RWPE2 (cell line): ENCODE results near the gene PLEKHJ1.

Experiments used
- ATAC-seq: fragments of 200-7000 bp; cut with Tn5 transposase; 3 replicates; pipeline ENCODE4 v1.9.1; 2021; ENCODE audit warnings: low read depth
- DNase-seq: peaks from one replicate; pipeline ENCODE4 v3.0.0-alpha.2; 2020; ENCODE audit warnings: low spot score
- H3K27ac ChIP-seq: fragments of 450-650 bp; 2 replicates; pipeline ENCODE4 v1.5.1; 2017; ENCODE audit warnings: mild to moderate bottlenecking; ENCODE audit not compliant: poor library complexity, severe bottlenecking
- H3K27me3 ChIP-seq: fragments of 250-450 bp; sonication (Bioruptor Pico); 2 replicates; pipeline ENCODE4 v1.5.1; 2021; ENCODE audit warnings: mild to moderate bottlenecking, moderate library complexity; ENCODE audit not compliant: insufficient read depth, poor library complexity, severe bottlenecking
- H3K36me3 ChIP-seq: fragments of 250-450 bp; sonication (Bioruptor Pico); 2 replicates; pipeline ENCODE4 v1.5.1; 2020; ENCODE audit warnings: low read depth, mild to moderate bottlenecking, moderate library complexity
- H3K4me1 ChIP-seq: fragments of 250-450 bp; sonication (Bioruptor Pico); 2 replicates; pipeline ENCODE4 v1.5.1; 2021; ENCODE audit warnings: mild to moderate bottlenecking, moderate library complexity; ENCODE audit not compliant: insufficient read depth, poor library complexity, severe bottlenecking
- H3K4me3 ChIP-seq: fragments of 250-450 bp; sonication (Bioruptor Pico); 2 replicates; pipeline ENCODE4 v1.5.1; 2021; ENCODE audit warnings: mild to moderate bottlenecking, moderate library complexity; ENCODE audit not compliant: severe bottlenecking
- H3K9me3 ChIP-seq: fragments of 250-450 bp; sonication (Bioruptor Pico); 2 replicates; pipeline ENCODE4 v1.5.1; 2021; ENCODE audit warnings: mild to moderate bottlenecking, moderate library complexity; ENCODE audit not compliant: severe bottlenecking
- CTCF ChIP-seq: fragments of 450-650 bp; IDR thresholded peaks from one replicate; pipeline ENCODE4 v1.5.1; 2017; ENCODE audit warnings: mild to moderate bottlenecking, moderate library complexity; ENCODE audit not compliant: poor library complexity, severe bottlenecking

Gene PLEKHJ1

GRCh38 chr19:2245273-2245672, 9.1 kb upstream of the PLEKHJ1 start:
- Histone ChIP-seq H3K27ac (no peak overlapping the region), H3K36me3 (peaks cover 69% of the 10 kb centered on the region), H3K9me3 (no peaks in the 10 kb centered on the region), H3K4me3 (no peak overlapping the region), H3K27me3 (peaks cover 4% of the 10 kb centered on the region), H3K4me1 (no peaks in the 10 kb centered on the region)
- ATAC-seq: no peak
- no peak for TF ChIP-seq CTCF
- DNase-seq: no peak

GRCh38 chr19:2244486-2244885, 8.4 kb upstream of the PLEKHJ1 start:
- no peaks in the 10 kb centered on the region for H3K4me1 ChIP-seq
- H3K27me3 ChIP-seq: no peaks in the 10 kb centered on the region
- H3K4me3 ChIP-seq: no peak overlapping the region
- ATAC-seq (no peak), DNase-seq (no peak)
- H3K9me3 ChIP-seq: no peaks in the 10 kb centered on the region
- no peak for TF ChIP-seq CTCF
- H3K27ac ChIP-seq: no peak overlapping the region
- H3K36me3 ChIP-seq: peaks cover 69% of the 10 kb centered on the region

- ATAC-seq: no peak
- Histone ChIP-seq H3K36me3 (peaks cover 69% of the 10 kb centered on the region), H3K27me3 (no peaks in the 10 kb centered on the region), H3K4me3 (no peak overlapping the region), H3K27ac (no peak overlapping the region), H3K4me1 (no peaks in the 10 kb centered on the region), H3K9me3 (no peaks in the 10 kb centered on the region)
- no peak for TF ChIP-seq CTCF
- no peak for DNase-seq
Measured at GRCh38 chr19:2244125-2244411, 7.9 kb upstream of the PLEKHJ1 start.

- no peak for DNase-seq
- Histone ChIP-seq H3K9me3 (no peaks in the 10 kb centered on the region), H3K4me3 (no peak overlapping the region), H3K27me3 (no peaks in the 10 kb centered on the region), H3K36me3 (peaks cover 73% of the 10 kb centered on the region), H3K4me1 (peaks cover 4% of the 10 kb centered on the region), H3K27ac (no peak overlapping the region)
- no peak for ATAC-seq
- no peak for TF ChIP-seq CTCF
Measured at GRCh38 chr19:2243274-2244124, 7.4 kb upstream of the PLEKHJ1 start.

- ATAC-seq: no peak
- no peaks in the 10 kb centered on the region for H3K9me3 ChIP-seq
- H3K27ac ChIP-seq: no peak overlapping the region
- TF ChIP-seq CTCF: no peak
- H3K36me3 ChIP-seq: peaks cover 80% of the 10 kb centered on the region
- no peak overlapping the region for H3K4me3 ChIP-seq
- no peaks in the 10 kb centered on the region for H3K27me3 ChIP-seq
- DNase-seq: no peak
- peaks cover 10% of the 10 kb centered on the region for H3K4me1 ChIP-seq
Measured at GRCh38 chr19:2242816-2243215, 6.7 kb upstream of the PLEKHJ1 start.
